ENCODE measurements around the gene MAD1L1. TPM values are rescaled to one million over a fixed set of nuclear protein-coding genes. Genes with fewer than 3 reads are reported as not detected.

Gene MAD1L1
- total and polyA plus RNA-seq, 2 of the 8 experiments (the other 6 are each of a cell fraction or from before 2014, with no cell fraction given) = 40.4 to 44.6 TPM

- H3K36me3 ChIP-seq (ENCODE audit: control insufficient read depth in 2 of 4, insufficient read depth in 4 of 4, low read length in 3 of 4) = no peaks in the 10 kb centered on the region
- H3K27me3 ChIP-seq (replicated peaks in 1 of 4; ENCODE audit: control insufficient read depth in 3 of 4, extremely low read depth in 1 of 4, insufficient read depth in 3 of 4, low read length in 3 of 4) = no peaks in the 10 kb centered on the region
- H4K5ac ChIP-seq (ENCODE audit: insufficient read length, low read depth, low read length) = no peak overlapping the region
- no peak overlapping the region for H3K9ac ChIP-seq (replicated peaks in 1 of 4; ENCODE audit: extremely low read depth in 1 of 4, low read depth in 3 of 4, low read length in 3 of 4)
- no peak overlapping the region for H2BK5ac ChIP-seq (ENCODE audit: low read depth, low read length)
- ChIA-PET CTCF (ENCODE audit: partially characterized antibody) (interaction anchor here (0.6 to 7.5 kb wide), 5 partner anchors 12 to 393 kb away, joined by 3 to 65 read pairs (median 5); no protein-coding TSS in a partner anchor), POLR2A (ENCODE audit: partially characterized antibody) (no interaction called here)
- FAIRE-seq = no peak
- no peaks in the 10 kb centered on the region for H3K79me2 ChIP-seq (ENCODE audit: control insufficient read depth in 1 of 2, insufficient read depth in 2 of 2, low read length in 2 of 2)
- DNase-seq (ENCODE audit: low read depth in 1 of 2, low spot score in 2 of 2) = no peak
- no peak overlapping the region for H4K8ac ChIP-seq (ENCODE audit: extremely low read depth, insufficient read depth, low read length)
- no peak overlapping the region for H2BK15ac ChIP-seq (ENCODE audit: low read length)
- H2BK120ac ChIP-seq (replicated peaks; ENCODE audit: low read depth, low read length) = no peak overlapping the region
- no peak overlapping the region for H3K4ac ChIP-seq (replicated peaks; ENCODE audit: insufficient read length, low read depth, low read length)
- no peak overlapping the region for H3K14ac ChIP-seq (ENCODE audit: insufficient read length)
- H3K23me2 ChIP-seq (ENCODE audit: low read depth, low read length) = no peaks in the 10 kb centered on the region; the same call in 1 of the 2 replicates
- no peak overlapping the region for H3K4me3 ChIP-seq (ENCODE audit: extremely low read depth in 1 of 4, insufficient read depth in 2 of 4, low read depth in 3 of 4, low read length in 4 of 4)
- no peak overlapping the region for H3K27ac ChIP-seq (ENCODE audit: low read depth, low read length)
- H2AFZ ChIP-seq (ENCODE audit: low read length) = no peak overlapping the region
- H3K56ac ChIP-seq (replicated peaks; ENCODE audit: insufficient read length, low read depth, low read length) = no peak overlapping the region
- no peak overlapping the region for H3K18ac ChIP-seq (ENCODE audit: extremely low read depth, low read length)
- no peak overlapping the region for H3K23ac ChIP-seq (ENCODE audit: insufficient read length)
- no peak overlapping the region for H2BK20ac ChIP-seq (ENCODE audit: low read length)
- H4K91ac ChIP-seq (replicated peaks; ENCODE audit: insufficient read length, low read length) = no peak overlapping the region
- H4K20me1 ChIP-seq (replicated peaks in 1 of 2; ENCODE audit: control insufficient read depth in 1 of 2, insufficient read depth in 2 of 2, low read length in 2 of 2) = peaks cover 0 to 1% of the 10 kb centered on the region in 2 experiments
- no peak overlapping the region for H2AK5ac ChIP-seq (ENCODE audit: low read depth, low read length)
- H3K4me1 ChIP-seq (replicated peaks in 1 of 4; ENCODE audit: control insufficient read depth in 3 of 4, insufficient read depth in 4 of 4, low read length in 3 of 4) = no peaks in the 10 kb centered on the region
- H3K9me3 ChIP-seq (ENCODE audit: insufficient read depth in 2 of 2, low read depth in 1 of 2, low read length in 1 of 2) = no peaks in the 10 kb centered on the region
- H3K79me1 ChIP-seq (ENCODE audit: low read depth, low read length) = no peaks in the 10 kb centered on the region
- 86% methylated on average over 6 of the region's 6 CpGs; no CpG with 5 or more reads in 1 of the 2 experiments for WGBS, 2 experiments (ENCODE audit: extremely low coverage in 1 of 2, insufficient coverage in 1 of 2, insufficient read length in 1 of 2, insufficient replicate concordance in 2 of 2, low coverage in 1 of 2, low lambda C conversion rate in 2 of 2, missing lambda C conversion rate in 1 of 2)
- H3K4me2 ChIP-seq (ENCODE audit: insufficient read depth in 1 of 2, low read depth in 2 of 2, low read length in 2 of 2) = no peak overlapping the region
- H2BK12ac ChIP-seq (ENCODE audit: low read depth, low read length) = no peak overlapping the region
- TF ChIP-seq GABPA (IDR thresholded peaks at IDR 0.05; ENCODE audit: borderline replicate concordance, insufficient read depth, low read length) (no peak), CHD1 (IDR thresholded peaks at IDR 0.05; ENCODE audit: low read depth, low read length) (no peak), GTF2F1 (IDR thresholded peaks at IDR 0.05; ENCODE audit: borderline replicate concordance, low read depth, low read length) (no peak), EZH2 (IDR thresholded peaks at IDR 0.05; ENCODE audit: low read depth, low read length, severe bottlenecking) (no peak), EP300 (IDR thresholded peaks at IDR 0.05; ENCODE audit: borderline replicate concordance in 1 of 2, low read depth in 2 of 2, low read length in 2 of 2) (no peak)
Measured at GRCh38 chr7:1770331-1770730, 462.4 kb downstream of the MAD1L1 start.
